Measurements from ENCODE around the gene CDC42EP5. TPM values are rescaled to one million over a fixed set of nuclear protein-coding genes. Genes with fewer than 3 reads are reported as not detected.

The CDC42EP5 gene
- total RNA-seq, 1 donor: not detected

DNA sequence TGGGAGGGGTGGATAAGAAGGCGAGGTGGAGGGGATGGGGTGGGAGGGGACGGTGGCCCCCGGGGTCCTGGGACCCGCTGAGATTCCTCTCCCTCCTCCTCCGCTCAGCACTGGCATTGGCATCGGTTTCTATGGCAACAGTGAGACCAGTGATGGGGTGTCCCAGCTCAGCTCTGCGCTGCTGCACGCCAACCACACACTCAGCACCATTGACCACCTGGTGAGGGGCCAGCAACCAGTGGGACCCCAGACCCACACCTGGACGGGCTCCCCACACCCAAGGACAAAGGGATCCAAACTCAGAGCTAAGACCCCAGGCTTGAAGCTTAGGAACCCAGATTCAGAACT is 52.0 kb downstream of the CDC42EP5 start:
- H3K9me3 ChIP-seq (ENCODE audit: low read depth, low read length): no peaks in the 10 kb centered on the region
- H3K4me3 ChIP-seq (ENCODE audit: low read length): no peak overlapping the region
- peaks cover 7% of the 10 kb centered on the region for H3K27me3 ChIP-seq (ENCODE audit: insufficient read depth, low read length)
- peaks cover 11% of the 10 kb centered on the region for H3K4me1 ChIP-seq (ENCODE audit: insufficient read depth, low read length)

DNA sequence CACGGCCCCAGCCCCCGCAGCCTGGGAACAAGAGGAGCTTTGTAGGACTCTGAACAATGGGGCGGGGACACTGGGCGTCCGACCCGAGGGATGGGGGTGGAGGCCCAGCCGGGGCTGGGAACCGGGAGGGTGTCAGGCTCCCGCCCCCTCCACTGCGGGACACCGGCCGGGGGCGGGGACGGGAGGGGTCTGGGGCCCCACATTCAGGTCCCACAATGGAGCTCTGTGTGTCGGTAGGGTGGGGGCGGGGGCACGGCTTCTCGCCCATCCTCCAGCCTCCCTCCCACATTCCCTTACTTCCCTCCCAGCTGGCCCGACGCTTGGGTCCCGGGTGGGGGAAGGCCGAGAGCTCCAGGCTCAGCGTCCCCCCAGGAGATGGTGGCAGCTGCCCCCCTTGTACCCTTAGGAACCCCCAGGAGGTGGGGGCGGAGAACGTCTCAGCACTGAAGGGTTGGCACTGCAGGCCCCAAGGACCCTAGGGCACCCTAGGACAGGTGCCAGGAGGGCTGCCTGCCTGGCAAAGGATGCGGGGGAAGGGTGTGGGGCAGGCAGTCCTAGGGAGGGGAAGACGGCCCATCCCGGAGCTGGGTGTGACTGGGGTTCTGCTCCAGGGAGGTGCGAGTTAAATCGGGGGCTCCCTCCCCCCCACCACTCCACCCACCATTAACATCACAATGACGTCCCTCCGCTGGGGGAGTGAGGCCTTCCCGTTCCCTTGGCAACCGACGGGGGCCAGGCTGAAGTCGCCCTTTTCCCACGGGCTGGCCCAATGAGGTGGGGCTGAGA is 52.5 kb downstream of the CDC42EP5 start:
- Histone ChIP-seq H3K9me3 (ENCODE audit: low read depth, low read length) (no peaks in the 10 kb centered on the region), H3K27me3 (ENCODE audit: insufficient read depth, low read length) (peaks cover 11% of the 10 kb centered on the region), H3K4me1 (ENCODE audit: insufficient read depth, low read length) (peaks cover 11% of the 10 kb centered on the region), H3K4me3 (ENCODE audit: low read length) (no peak overlapping the region)

DNA sequence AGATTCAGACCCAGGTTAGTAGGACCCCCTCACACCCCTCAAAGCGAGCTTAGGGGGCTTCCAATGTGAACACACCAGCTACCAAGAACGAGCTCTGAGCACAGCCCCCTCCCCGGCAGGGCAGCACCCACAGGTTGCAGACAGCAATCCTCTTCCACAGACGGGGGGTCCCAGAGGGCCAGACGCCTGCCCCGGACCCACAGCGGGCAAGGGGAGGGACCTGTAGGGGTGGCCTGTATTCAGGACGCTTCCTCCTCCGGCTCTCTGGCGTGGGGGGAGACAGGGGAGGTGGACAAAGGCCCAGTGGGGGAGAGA is 53.1 kb downstream of the CDC42EP5 start:
- H3K9me3 ChIP-seq (ENCODE audit: low read depth, low read length): no peaks in the 10 kb centered on the region
- peaks cover 12% of the 10 kb centered on the region for H3K27me3 ChIP-seq (ENCODE audit: insufficient read depth, low read length)
- peaks cover 11% of the 10 kb centered on the region for H3K4me1 ChIP-seq (ENCODE audit: insufficient read depth, low read length)
- H3K4me3 ChIP-seq (ENCODE audit: low read length): no peak overlapping the region

DNA sequence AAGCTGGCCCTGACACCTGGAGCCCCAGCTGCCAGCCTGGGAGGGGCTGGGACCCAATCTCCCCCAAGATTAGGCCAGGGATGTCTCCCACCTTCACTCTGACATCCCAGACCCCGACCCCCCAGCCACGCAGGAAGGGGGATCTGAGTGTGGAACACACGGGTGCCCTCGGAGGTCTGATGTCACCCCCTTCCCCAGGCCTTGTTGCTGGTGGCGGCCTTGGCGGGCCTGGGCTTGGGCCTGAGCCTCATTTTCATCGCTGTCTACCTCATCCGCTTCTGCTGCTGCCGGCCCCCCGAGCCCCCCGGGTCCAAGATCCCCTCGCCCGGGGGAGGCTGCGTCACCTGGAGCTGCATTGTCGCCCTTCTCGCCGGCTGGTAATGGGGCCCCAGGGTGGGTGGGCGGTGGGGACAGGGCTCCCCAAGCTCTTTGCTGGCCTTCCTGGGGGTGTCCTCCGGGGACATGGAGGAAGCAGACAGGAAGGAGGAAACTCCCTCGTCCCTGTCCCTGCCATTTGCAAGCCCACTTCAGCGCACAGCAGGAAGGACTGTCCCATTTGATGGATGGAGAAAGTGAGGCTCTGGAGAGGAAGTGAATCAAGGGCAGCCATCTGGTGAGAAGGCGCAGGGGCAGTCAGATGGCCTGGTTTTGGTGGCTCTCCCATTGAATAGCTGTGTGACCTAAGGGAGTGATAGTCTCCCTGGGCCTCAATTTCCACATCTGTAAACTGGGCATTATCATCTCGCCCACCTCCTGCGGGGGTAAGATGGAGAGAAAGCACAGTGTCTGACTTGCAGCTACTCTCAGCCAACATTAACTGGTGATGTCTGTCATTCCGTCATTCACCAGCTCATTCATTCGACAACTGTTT is 53.9 kb downstream of the CDC42EP5 start:
- peaks cover 11% of the 10 kb centered on the region for H3K4me1 ChIP-seq (ENCODE audit: insufficient read depth, low read length)
- peaks cover 21% of the 10 kb centered on the region for H3K27me3 ChIP-seq (ENCODE audit: insufficient read depth, low read length)
- H3K4me3 ChIP-seq (ENCODE audit: low read length): no peak overlapping the region
- H3K9me3 ChIP-seq (ENCODE audit: low read depth, low read length): no peaks in the 10 kb centered on the region

DNA sequence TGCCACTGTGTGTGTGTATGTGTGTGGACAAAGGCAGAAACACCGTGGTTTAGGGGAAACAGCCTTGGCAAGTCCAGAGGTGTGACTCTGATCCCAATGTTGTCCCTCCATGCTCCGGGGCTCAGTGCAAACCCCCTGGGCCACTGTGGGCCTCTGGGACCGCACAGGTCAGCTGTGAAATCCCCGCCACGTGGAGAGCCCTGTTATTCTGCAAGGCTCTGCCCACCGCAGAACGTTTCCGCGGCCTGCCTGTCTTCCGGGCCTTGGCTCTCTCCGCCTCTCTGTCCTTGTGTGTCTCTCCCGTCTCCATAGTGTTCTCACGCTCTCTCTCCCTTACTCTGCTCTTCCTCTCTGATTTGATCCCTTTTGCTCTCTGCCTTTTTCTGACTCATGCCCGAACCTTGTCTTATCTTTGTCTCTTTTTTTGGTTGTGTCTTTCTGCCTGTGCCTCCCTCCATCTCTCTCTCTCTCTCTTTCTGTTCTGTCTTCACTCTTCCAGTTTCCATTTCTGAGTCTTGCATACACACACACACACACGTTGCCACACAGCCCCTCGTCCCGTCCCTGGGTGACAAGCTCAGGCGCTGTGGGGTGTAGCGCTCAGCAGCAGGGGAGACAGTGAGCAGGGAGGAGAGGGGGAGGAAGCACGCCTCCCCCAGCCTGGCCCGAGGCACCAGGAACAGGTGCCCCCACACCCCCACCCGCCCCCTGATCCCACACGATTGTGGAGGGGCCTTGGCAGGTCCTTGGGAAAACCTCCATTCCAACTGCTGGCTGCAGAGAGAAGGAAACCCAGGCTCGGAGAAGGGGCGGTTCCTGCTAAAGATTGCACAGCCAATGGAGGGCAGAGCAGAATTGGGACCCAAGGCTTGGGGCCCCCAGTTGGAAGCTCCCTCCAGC is 54.8 kb downstream of the CDC42EP5 start:
- Histone ChIP-seq H3K27me3 (ENCODE audit: insufficient read depth, low read length) (peaks cover 21% of the 10 kb centered on the region), H3K4me3 (ENCODE audit: low read length) (no peak overlapping the region), H3K9me3 (ENCODE audit: low read depth, low read length) (no peaks in the 10 kb centered on the region), H3K4me1 (ENCODE audit: insufficient read depth, low read length) (peaks cover 11% of the 10 kb centered on the region)

DNA sequence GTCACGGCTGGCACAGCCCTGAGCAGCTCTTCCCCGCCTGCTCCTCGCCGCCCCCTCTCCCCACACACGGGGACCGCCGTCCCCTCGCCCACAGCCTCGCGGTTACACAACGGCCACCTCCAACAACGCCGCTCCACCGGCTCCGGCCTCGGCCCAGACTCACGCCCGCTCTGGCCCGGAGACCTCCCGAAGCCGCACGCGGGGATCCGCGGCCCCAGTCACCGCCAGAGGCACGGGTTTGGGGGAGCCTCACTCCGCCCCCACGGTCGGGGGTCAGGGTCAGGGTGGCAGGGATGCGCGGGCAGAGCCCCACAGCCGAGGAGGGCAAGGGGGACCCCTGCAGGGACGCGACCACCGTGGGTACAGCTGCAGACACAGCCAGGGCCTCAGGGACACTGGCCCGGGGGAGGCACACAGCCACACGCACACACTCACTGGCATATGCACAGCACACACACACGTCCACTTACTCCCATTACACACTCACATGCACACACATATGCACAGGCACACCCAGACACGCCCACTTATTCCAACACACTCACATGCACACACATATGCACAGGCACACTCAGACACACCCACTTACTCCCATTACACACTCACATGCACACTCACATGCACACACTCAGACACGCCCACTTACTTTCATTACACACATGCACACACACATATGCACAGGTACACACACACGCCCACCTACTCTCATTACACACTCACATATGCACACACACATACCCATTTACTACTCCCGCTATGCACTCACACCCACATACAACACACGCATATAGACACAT is 56.2 kb downstream of the CDC42EP5 start:
- no peak overlapping the region for H3K4me3 ChIP-seq (ENCODE audit: low read length)
- no peaks in the 10 kb centered on the region for H3K9me3 ChIP-seq (ENCODE audit: low read depth, low read length)
- H3K27me3 ChIP-seq (ENCODE audit: insufficient read depth, low read length): peaks cover 24% of the 10 kb centered on the region
- peaks cover 11% of the 10 kb centered on the region for H3K4me1 ChIP-seq (ENCODE audit: insufficient read depth, low read length)

DNA sequence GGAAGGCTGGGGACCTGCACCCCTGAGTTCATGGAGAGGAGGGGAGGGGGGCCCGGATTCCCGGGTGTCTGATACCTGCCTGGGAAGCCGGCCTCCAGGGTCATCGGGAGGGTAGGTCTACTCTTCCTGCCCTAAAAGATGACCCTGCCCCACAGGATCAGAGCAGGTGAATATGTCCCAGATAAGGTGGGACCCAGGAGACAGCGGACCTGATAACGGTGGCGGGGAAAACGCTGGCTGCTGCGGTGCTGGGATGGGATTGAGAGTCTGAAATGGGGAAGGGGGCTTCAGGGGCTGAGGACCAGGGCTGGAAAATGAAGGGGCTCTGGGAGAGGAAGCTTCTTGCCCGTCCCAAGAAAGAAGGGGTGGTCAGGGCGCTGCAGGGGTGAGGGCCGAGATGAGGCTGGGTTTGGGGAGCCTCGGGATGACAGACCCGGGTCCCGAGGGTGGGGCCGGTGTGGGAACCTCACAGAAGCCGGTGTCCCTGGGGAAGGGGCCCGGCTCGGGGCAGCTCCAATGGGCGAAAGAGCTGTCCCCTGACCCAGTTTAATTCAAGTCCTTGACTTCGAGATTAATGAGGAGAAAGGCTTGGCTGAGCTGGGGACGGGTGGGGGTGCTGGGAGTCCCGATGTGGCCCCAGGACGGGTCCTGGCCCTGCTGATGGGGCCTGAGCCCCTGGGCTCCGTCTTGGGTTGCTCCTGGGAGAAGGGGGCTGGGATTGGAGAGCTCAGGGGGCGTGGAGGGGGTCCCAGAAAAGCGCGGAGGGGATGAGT is 57.0 kb downstream of the CDC42EP5 start:
- Histone ChIP-seq H3K9me3 (ENCODE audit: low read depth, low read length) (no peaks in the 10 kb centered on the region), H3K27me3 (ENCODE audit: insufficient read depth, low read length) (peaks cover 24% of the 10 kb centered on the region), H3K4me1 (ENCODE audit: insufficient read depth, low read length) (peaks cover 11% of the 10 kb centered on the region), H3K4me3 (ENCODE audit: low read length) (no peak overlapping the region)

DNA sequence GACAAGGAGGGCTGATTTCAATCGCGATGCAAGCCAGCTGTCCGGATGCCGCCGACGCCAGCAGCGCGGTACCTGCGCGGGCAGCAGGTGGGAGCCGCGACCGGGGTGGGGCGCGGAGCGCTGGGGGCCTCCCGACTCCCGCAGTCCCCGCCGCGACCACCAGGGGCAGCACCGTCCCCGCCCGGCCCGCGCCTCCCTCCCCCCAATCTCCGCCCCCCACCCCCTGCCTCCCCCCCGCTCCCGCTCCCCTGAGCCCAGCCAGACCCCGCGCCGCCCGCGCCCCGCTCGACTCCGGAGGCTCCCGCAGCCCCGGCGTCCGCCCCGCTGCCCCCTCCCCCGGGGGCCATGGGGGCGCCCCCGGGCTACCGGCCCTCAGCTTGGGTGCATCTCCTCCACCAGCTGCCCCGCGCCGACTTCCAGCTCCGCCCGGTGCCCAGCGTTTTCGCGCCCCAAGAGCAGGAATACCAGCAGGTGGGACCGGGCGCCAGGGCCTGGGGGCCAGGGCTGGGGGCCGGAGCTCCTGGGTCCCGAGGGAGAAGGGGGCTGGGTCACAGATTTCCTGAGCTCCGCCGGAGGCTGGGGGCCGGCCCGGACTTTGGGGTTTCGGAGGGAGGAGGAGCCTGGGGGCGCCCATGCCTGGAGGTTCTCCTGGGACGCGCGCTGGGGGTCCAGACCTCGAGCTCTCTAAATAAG is 57.7 kb downstream of the CDC42EP5 start, which contains the start of gene TTYH1:
TTYH1 (plus strand) TSS at position 257 of the 693 bp plus-strand sequence; CDS start at position 346, 89 bp downstream.
- H3K27me3 ChIP-seq (ENCODE audit: insufficient read depth, low read length): peaks cover 29% of the 10 kb centered on the region
- no peak within 1 kb of the TSS for H3K4me3 ChIP-seq (ENCODE audit: low read length)
- H3K9me3 ChIP-seq (ENCODE audit: low read depth, low read length): no peaks in the 10 kb centered on the region
- H3K4me1 ChIP-seq (ENCODE audit: insufficient read depth, low read length): peaks cover 11% of the 10 kb centered on the region

Other genes with a start within 250 kb of the CDC42EP5 start
- gene LILRA6, start 230.5 kb downstream of the CDC42EP5 start, total RNA-seq: 16.9 TPM
- 0.10 TPM for gene LILRB5, start 216.0 kb downstream of the CDC42EP5 start, total RNA-seq
- gene LILRB2, start 192.2 kb downstream of the CDC42EP5 start, total RNA-seq: 27.3 TPM
- 191 TPM for gene LILRA5, start 160.1 kb downstream of the CDC42EP5 start, total RNA-seq
- 4.0 TPM for gene LILRA4, start 134.1 kb downstream of the CDC42EP5 start, total RNA-seq
- gene LAIR1, start 108.4 kb downstream of the CDC42EP5 start, total RNA-seq: 40.7 TPM
- 0.31 TPM for gene TTYH1, start 57.8 kb downstream of the CDC42EP5 start, total RNA-seq
- gene LENG8, start 24.1 kb downstream of the CDC42EP5 start, total RNA-seq: 123 TPM
- gene LENG9, start 9.5 kb downstream of the CDC42EP5 start, total RNA-seq: 3.3 TPM
- gene LAIR2, start 29.5 kb upstream of the CDC42EP5 start, total RNA-seq: 2.8 TPM
- gene LILRA2, start 100.5 kb upstream of the CDC42EP5 start, total RNA-seq: 41.5 TPM
- gene LILRA1, start 120.3 kb upstream of the CDC42EP5 start, total RNA-seq: 18.5 TPM
- 13.6 TPM for gene LILRB1, start 157.2 kb upstream of the CDC42EP5 start, total RNA-seq
- 16.7 TPM for gene LILRB4, start 189.7 kb upstream of the CDC42EP5 start, total RNA-seq